ENCODE results near the gene SUN5.

The SUN5 gene

GRCh38 chr20:33027769-33028751 lies 23.8 kb upstream of the SUN5 start:
- intact Hi-C loops (cut with DNase I), result no loop called here
- DNase-seq, result peak in 2 of 10 donors; percentile 55 to 63

DNA sequence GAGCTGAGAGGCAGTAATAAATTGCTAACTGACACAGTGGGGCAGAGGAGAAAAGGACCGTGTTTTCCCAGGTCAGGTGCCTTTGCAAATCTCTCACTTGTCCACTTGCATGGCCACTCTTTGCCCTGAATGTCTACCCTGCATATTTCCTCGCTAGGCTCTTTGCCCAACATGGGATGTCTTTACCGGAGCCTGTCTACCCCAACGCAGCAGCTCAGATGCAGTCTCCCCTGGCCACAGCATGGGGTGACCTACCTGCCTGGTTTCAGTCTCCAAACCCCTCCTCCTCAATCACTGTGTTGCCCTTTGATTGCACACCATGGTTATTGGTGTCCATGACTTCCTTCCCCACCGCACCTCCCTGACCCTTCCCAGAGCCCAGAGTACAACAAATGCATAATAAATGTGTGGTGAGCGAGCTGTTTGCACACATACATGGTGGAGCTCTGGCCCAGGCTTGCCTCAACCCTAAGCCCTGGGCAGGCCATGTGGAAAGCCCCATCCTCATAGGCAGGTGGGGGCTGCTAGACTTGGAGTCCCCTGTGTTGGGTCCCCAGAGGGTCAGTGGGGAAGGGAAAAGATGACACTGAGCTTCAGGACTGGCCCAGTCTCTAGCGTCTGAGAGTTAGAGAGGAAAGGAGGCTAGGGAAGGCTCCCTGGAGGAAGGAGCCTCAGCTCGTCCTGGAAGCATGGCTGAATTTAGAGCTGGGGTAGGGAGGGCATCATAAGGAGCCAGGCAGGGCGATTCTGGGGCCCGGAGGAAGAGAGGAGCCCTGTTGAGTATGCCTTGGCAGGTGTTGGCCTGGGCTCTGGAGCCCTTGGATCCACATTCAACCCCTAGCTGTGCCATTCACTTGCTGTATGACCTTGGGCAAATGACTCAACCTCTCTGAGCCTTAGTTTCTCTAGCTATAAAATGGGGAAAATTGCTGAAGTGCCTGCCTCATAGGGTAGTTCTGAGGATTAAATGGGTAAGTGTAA lies 22.8 kb upstream of the SUN5 start:
- intact Hi-C loops (cut with DNase I), result no loop called here
- peak in 2 of 10 donors; percentile 33 to 61 for DNase-seq

- intact Hi-C loops (cut with DNase I), result no loop called here
- peak in 2 of 10 donors; percentile 13 to 28 for DNase-seq
Observed at GRCh38 chr20:33026072-33026778, 22.0 kb upstream of the SUN5 start.

- peak in 1 of 10 donors; percentile 24 for DNase-seq
- intact Hi-C loops (cut with DNase I), result no loop called here
Observed at GRCh38 chr20:33025318-33025876, 21.2 kb upstream of the SUN5 start.

GRCh38 chr20:33024609-33025317 lies 20.5 kb upstream of the SUN5 start:
- intact Hi-C loops (cut with DNase I), result no loop called here
- peak in 1 of 10 donors; percentile 25 for DNase-seq

GRCh38 chr20:33024243-33024560 lies 20.0 kb upstream of the SUN5 start:
- intact Hi-C loops (cut with DNase I), result no loop called here
- DNase-seq, result no peak

DNA sequence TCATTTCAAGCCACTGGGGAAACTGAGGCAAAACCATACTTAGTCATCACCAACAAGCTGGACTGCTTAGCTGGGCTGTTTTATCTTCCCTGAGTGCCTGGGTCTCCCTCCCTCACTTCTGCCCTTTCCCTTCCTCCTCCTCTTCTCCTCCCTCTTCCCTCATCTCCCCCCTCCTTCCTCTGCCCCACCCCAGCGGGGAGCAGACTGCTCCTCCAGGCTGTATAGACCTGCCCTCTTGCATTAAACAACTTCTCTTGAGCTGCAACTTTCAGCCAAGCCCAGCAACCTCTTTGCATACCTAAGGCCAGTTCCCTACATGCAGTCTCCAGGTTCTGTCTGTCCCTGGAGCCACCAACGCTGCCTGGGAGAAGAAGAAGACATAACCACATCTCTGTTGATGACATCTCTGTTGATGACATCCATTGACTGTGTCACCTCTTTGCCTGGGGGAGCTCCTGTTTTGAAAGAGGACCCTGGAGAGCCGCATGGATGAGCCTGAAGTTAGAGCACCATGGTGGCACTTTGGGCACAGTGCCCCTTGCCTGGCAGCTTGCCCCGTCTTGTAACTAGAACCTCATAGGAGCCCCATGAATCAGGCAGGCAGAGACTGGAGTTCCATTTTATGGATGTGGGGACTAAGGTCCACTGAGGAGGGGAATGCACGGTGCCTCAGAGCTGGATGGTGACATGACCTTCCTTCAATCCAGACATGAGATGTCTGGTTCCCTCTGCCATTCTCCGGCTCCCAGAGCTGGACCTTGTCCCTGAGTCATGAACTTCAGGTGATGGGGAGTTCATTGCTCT lies 19.4 kb upstream of the SUN5 start:
- DNase-seq, result peak in 1 of 10 donors; percentile 40
- intact Hi-C loops (cut with DNase I), result no loop called here

- intact Hi-C loops (cut with DNase I), result no loop called here
- peak in 1 of 10 donors; percentile 21 for DNase-seq
Observed at GRCh38 chr20:33022694-33023438, 18.6 kb upstream of the SUN5 start.

GRCh38 chr20:33022289-33022688 lies 18.1 kb upstream of the SUN5 start:
- intact Hi-C loops (cut with DNase I), result no loop called here
- DNase-seq, result peak in 1 of 10 donors; percentile 13

GRCh38 chr20:33021879-33022278 lies 17.6 kb upstream of the SUN5 start:
- DNase-seq, result no peak
- intact Hi-C loops (cut with DNase I), result no loop called here

DNA sequence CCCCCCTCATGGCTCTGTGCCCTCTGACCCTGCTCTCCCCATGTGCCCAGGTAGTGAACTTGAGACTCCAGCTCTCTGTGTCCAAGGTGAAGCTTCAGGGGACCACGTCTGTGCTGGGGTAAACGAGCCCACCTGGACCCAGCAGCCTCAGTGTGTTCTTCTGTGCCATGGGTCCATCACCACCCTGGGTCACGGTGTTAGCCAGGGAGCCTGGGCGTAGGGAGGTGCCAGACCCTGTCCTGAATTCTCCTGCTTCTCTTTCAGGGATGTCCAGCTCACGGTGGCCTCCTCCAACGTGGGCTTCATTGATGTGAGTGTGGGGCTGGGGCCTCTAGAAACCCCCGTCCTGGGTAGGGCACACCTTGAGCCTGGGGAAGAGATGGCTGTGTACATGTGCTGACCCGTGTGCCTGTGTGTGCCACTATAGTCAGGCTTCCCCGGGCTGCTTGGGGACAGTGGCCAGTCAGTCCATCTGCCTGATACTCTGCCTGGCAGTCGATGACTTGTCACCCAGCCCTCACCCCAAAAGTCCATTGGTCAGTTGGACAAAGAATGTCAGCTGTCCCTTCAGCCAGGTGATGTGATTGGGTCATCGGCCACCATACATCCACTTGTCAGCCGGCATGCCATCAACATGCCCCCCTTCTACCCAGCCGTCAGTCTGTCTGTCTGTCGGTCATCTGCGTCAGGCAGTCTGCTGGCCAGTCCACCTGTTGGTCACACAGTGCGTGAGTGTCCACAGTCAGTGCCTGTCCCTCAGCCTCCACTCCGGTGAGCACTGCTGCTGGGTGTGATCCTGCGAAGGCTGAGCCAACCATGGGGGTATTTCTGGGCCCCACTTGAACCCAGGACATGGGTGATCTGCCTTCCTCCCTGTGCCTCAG lies 16.3 kb upstream of the SUN5 start:
- peak in 1 of 10 donors; percentile 49 for DNase-seq
- intact Hi-C loops (cut with DNase I), result no loop called here

- intact Hi-C loops (cut with DNase I), result loop anchor here (10.0 kb wide), 1 partner anchor 195 kb away; the partner anchor contains the start of gene BPIFA3
- peak in 1 of 10 donors; percentile 55 for DNase-seq
Observed at GRCh38 chr20:33019465-33020277, 15.4 kb upstream of the SUN5 start.

DNA sequence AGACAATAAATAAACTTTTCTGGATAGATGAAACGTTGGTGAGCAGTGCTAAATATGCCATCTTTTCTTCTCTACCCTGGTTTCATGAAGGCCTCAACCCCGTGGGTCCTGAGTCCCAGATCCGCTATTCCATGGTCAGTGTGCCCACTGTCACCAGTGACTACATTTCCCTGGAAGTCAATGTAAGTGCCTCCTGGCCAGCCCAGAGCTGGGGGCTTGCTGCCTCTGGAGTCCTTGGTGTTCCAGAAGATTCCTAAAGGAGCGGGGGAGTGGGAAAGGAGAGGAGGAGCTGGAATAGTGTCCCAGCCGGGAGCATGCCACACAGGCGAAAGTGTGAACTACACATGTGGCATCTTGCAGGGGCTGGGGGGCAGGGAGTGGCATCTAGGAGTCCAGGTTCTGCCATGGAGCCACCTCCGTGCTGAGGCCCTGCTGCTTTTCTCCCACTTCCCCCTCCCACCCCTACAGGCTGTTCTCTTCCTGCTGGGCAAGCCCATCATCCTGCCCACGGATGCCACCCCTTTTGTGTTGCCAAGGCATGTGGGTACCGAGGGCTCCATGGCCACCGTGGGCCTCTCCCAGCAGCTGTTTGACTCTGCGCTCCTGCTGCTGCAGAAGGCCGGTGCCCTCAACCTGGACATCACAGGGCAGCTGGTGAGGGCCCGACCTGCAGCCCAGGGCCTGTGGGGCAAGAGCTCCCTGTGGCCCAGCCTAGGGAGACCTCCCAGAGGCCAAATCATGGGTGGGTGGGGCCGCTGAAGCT lies 14.1 kb upstream of the SUN5 start:
- DNase-seq, result peak in 1 of 10 donors; percentile 72

DNA sequence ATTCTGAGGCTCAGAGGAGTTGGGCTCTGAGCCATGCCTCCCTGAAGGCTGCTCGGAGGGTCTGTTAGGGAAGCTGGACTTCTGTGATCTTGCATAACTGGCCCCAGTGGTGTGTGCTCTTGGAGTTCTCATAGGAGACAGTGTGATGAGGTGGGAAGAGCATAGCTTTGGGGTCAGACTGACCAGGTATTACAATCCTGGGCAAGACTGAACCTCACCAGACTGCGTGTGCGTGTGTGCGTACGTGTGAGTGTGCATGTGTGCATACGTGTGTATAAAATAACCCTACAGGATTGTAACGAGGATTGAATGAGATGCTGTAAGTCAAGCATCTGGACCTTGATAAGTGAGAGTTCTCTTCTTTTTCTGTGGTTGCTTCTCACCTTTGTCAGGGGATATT lies 13.3 kb upstream of the SUN5 start:
- intact Hi-C loops (cut with DNase I), result loop anchor here (10.0 kb wide), 1 partner anchor 197 kb away; the partner anchor contains the start of gene BPIFA3
- no peak for DNase-seq

More for the DNA sequence above, 14.1 kb upstream of the SUN5 start:
- intact Hi-C loops (cut with DNase I), result loop anchor here (10.0 kb wide), 1 partner anchor 196 kb away; the partner anchor contains the start of gene BPIFA3

GRCh38 chr20:33016581-33017109 lies 12.4 kb upstream of the SUN5 start:
- intact Hi-C loops (cut with DNase I), result loop anchor here (10.0 kb wide), 1 partner anchor 198 kb away; the partner anchor contains the start of gene BPIFA3
- DNase-seq, result peak in 1 of 10 donors; percentile 61
